ENCODE measurements around the gene AATK. TPM values are rescaled to one million over a fixed set of nuclear protein-coding genes. Genes with fewer than 3 reads are reported as not detected.
"Not testable (repeated sequence)": the region's sequence is repeated elsewhere in the genome, so short reads cannot be mapped to it uniquely, and the experiment has no call there.

The AATK gene
- total and polyA plus RNA-seq, 4 experiments from 2014 or later: 0.09 to 2.1 (median 0.77) TPM

DNA sequence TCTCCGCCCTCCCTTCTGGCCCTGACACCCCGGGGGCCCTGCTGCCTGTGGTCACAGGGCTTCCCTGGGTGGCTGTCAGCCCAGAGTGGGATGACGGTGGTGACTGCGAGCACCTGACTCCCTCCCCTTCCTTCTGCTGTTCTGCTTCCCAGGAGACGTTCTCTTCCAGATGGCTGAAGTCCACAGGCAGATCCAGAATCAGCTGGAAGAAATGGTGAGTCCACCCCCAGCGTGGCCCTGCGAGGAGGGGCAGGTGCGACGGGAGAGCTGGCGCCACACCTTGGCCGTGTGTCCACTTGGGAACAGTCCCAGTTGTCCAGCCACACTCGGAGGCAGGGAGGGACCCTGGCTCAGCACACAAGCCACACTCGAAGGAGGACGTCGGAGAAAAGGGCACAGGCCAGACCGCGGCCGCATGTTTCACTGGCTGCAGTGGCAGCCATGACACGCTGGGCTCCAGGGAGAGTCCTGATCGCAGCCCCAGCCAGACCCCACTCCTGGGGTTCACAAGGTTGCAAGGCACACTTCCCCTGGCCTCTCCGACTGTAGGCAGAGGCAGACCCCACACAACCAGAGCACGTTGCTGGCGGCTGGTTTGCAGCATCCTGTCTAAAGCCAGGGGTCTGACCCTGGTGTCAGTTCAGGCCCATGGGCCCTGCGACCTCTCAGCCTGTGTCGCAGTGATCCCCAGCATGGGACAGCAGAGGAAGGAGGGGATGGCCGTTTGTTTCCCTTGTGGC, 81.2 kb downstream of the AATK start:
- ChIA-PET POLR2A (ENCODE audit: partially characterized antibody) (interaction anchor here (1.2 kb wide), 1 partner anchor 10 kb away, joined by 5 read pairs; no protein-coding TSS in a partner anchor), CTCF (ENCODE audit: partially characterized antibody) (no interaction called here)
- Histone ChIP-seq H3K27ac (ENCODE audit: low read depth, low read length) (no peak overlapping the region), H3K4me1 (ENCODE audit: insufficient read depth, low read length) (no peaks in the 10 kb centered on the region), H3K36me3 (ENCODE audit: insufficient read depth, low read length) (no peaks in the 10 kb centered on the region), H3K27me3 (ENCODE audit: insufficient read depth, low read length) (no peaks in the 10 kb centered on the region), H3K4me3 (ENCODE audit: low read length in 2 of 2) (no peak overlapping the region), H3K9me3 (ENCODE audit: control insufficient read depth in 1 of 2, low read length in 2 of 2) (no peaks in the 10 kb centered on the region)
- no peak for DNase-seq
- H3K27ac Mint-ChIP-seq: no peak overlapping the region
- H3K4me1 Mint-ChIP-seq: peaks cover 0 to 10% (median 6%) of the 10 kb centered on the region in 4 donors
- intact Hi-C loops (cut with micrococcal nuclease): no loop called here
- H3K4me3 Mint-ChIP-seq: no peak overlapping the region
- no peaks in the 10 kb centered on the region for H3K9me3 Mint-ChIP-seq
- H3K36me3 Mint-ChIP-seq: no peaks in the 10 kb centered on the region
- no peaks in the 10 kb centered on the region for H3K27me3 Mint-ChIP-seq

DNA sequence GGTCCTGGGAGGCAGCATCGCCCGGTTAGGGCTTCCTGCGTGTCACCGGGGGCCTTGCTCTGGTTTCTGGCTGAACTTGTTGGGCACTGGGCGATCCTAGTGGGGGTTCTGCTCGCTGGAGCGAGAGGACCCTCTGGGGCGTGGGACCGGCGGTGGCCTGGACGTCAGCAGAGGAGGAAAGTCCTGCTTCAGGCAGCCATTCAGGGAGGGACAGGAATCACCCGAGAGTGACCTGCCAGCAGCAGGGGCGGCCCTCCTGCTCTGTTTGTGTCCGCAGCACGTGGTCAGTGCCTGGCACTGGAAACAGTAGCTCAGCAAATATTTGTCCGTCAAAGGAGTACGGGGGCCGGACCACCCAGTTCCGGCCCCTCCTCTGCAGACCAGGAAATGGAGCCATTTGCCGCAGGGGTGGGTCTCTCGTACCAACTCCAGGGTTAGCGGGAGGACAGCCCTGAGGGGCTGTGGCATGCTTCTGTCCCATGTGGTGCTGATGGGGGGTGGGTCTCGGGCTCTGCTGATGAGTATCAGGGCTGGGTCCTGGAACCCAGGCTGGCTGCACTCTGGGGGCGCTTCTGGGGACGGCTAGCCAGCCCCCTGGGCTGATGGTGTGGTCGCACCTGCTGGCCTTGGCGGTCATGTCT, 82.8 kb downstream of the AATK start:
- intact Hi-C loops (cut with micrococcal nuclease): no loop called here
- H3K36me3 ChIP-seq (ENCODE audit: insufficient read depth, low read length): no peaks in the 10 kb centered on the region
- H3K27me3 Mint-ChIP-seq: no peaks in the 10 kb centered on the region
- H3K27ac ChIP-seq (ENCODE audit: low read depth, low read length): no peak overlapping the region
- no peaks in the 10 kb centered on the region for H3K27me3 ChIP-seq (ENCODE audit: insufficient read depth, low read length)
- H3K27ac Mint-ChIP-seq: no peak overlapping the region
- no peaks in the 10 kb centered on the region for H3K4me1 ChIP-seq (ENCODE audit: insufficient read depth, low read length)
- CTCF ChIA-PET (ENCODE audit: partially characterized antibody): no interaction called here
- DNase-seq: no peak
- H3K9me3 Mint-ChIP-seq: no peaks in the 10 kb centered on the region
- POLR2A ChIA-PET (ENCODE audit: partially characterized antibody): no interaction called here
- H3K4me1 Mint-ChIP-seq: peaks cover 0 to 10% (median 6%) of the 10 kb centered on the region in 4 donors
- H3K9me3 ChIP-seq (ENCODE audit: control insufficient read depth in 1 of 2, low read length in 2 of 2): no peaks in the 10 kb centered on the region
- no peak overlapping the region for H3K4me3 Mint-ChIP-seq
- no peaks in the 10 kb centered on the region for H3K36me3 Mint-ChIP-seq
- no peak overlapping the region for H3K4me3 ChIP-seq (ENCODE audit: low read length in 2 of 2)

DNA sequence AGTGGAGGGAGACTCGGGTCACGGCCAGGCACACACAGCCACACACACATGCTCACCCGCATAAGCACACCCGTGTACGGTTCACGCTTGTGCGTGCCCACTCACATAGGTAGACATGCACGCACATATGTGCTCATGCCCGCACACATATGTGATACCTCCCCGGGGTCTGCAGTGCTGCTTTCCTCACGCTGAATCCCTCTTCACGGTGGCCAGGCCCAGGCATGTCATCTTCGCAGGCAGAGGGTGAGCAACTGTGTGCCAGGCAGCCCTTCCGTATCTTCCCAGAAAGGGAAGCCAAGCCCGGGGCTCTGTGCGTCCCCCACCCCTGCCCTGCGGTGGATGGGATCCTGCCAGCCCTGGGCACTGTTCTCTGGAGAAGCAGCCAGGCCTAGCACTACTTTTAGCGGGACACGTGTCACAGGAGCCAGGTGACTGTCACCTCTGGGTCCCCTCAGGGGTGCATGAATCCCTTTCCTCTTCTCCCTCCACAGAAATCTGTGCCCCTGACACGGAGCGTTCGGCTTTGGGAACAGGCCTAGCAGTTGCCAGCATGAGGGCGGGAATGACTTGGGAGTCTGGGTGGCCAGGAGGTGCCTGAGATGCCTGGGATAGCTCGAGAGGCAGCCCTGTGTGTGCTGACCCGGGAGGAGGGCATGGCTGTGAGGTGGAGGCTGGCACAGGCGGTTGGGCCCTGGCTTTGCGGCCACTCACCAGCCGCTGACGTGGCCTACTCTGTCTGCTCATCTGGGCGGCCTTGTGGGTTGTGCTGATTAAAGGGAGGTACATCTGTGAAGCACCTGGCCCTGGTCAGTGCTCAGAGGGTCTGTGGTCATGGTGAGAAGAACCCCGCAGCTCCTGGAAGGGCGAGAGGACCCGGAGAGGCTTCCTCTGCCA, 83.6 kb downstream of the AATK start:
- H3K36me3 ChIP-seq (ENCODE audit: insufficient read depth, low read length): no peaks in the 10 kb centered on the region
- no peak for DNase-seq
- peaks cover 0 to 5% (median 3%) of the 10 kb centered on the region in 4 donors for H3K4me1 Mint-ChIP-seq
- CTCF ChIA-PET (ENCODE audit: partially characterized antibody): no interaction called here
- no peak overlapping the region for H3K27ac Mint-ChIP-seq
- POLR2A ChIA-PET (ENCODE audit: partially characterized antibody): no interaction called here
- no peaks in the 10 kb centered on the region for H3K36me3 Mint-ChIP-seq
- no peak overlapping the region for H3K27ac ChIP-seq (ENCODE audit: low read depth, low read length)
- intact Hi-C loops (cut with micrococcal nuclease): no loop called here
- H3K9me3 ChIP-seq (ENCODE audit: control insufficient read depth in 1 of 2, low read length in 2 of 2): no peaks in the 10 kb centered on the region
- no peak overlapping the region for H3K4me3 ChIP-seq (ENCODE audit: low read length in 2 of 2)
- no peaks in the 10 kb centered on the region for H3K9me3 Mint-ChIP-seq
- no peak overlapping the region for H3K4me3 Mint-ChIP-seq
- H3K27me3 ChIP-seq (ENCODE audit: insufficient read depth, low read length): no peaks in the 10 kb centered on the region
- no peaks in the 10 kb centered on the region for H3K4me1 ChIP-seq (ENCODE audit: insufficient read depth, low read length)
- H3K27me3 Mint-ChIP-seq: no peaks in the 10 kb centered on the region

DNA sequence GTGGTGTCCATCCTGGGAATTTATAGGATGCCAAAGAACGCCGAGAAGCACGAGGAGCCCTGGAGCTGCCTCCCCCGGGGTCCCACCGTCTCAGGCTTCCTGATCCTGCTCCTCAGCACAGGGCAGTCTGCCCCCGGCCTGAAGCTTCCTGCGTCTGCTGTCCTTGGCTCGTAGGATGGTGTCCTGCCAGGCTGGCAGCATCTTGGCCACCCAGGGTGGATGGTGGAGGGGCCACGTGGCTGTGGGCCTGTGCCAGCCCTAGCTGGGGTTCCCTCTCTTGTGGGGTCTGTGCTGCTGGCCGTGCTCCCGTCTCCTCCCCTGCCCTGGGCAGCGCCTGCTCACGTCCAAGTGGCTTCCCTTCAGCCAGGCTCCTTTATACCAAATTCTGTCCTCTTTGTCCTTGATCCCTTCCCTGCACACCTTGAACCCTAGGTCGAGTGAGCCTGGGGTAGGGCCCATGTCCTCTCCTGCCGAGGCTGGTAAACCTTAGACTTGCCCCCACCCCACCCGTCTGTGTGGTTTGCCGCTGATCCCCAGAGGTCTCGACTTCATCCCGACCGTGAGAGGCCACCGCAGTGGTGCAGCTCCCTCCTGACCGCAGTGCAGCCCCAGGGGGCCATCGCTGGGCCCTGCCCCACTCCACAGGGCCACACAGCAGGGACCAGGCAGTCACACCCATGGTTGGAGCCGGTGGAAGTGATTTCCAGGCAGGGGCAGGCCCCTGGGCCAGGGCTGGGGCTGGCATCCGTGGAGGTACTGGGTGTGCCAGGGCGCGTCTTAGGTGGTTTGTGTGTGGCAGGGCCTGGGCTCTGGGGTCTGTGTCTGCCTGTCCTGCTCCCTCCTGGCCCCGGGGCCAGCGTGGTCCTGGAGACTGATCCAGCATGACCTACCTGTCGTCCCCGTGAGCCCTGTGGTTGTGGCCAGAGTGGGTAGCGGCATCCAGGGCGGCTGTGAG, 84.5 kb downstream of the AATK start:
- Histone ChIP-seq H3K27ac (ENCODE audit: low read depth, low read length) (no peak overlapping the region), H3K4me3 (ENCODE audit: low read length in 2 of 2) (no peak overlapping the region), H3K27me3 (ENCODE audit: insufficient read depth, low read length) (no peaks in the 10 kb centered on the region), H3K4me1 (ENCODE audit: insufficient read depth, low read length) (no peaks in the 10 kb centered on the region), H3K9me3 (ENCODE audit: control insufficient read depth in 1 of 2, low read length in 2 of 2) (no peaks in the 10 kb centered on the region), H3K36me3 (ENCODE audit: insufficient read depth, low read length) (no peaks in the 10 kb centered on the region)
- no peak overlapping the region for H3K4me3 Mint-ChIP-seq
- ChIA-PET POLR2A (ENCODE audit: partially characterized antibody) (no interaction called here), CTCF (ENCODE audit: partially characterized antibody) (no interaction called here)
- intact Hi-C loops (cut with micrococcal nuclease): no loop called here
- H3K4me1 Mint-ChIP-seq: no peaks in the 10 kb centered on the region
- no peaks in the 10 kb centered on the region for H3K9me3 Mint-ChIP-seq
- DNase-seq: no peak
- no peaks in the 10 kb centered on the region for H3K27me3 Mint-ChIP-seq
- H3K27ac Mint-ChIP-seq: no peak overlapping the region
- no peaks in the 10 kb centered on the region for H3K36me3 Mint-ChIP-seq

DNA sequence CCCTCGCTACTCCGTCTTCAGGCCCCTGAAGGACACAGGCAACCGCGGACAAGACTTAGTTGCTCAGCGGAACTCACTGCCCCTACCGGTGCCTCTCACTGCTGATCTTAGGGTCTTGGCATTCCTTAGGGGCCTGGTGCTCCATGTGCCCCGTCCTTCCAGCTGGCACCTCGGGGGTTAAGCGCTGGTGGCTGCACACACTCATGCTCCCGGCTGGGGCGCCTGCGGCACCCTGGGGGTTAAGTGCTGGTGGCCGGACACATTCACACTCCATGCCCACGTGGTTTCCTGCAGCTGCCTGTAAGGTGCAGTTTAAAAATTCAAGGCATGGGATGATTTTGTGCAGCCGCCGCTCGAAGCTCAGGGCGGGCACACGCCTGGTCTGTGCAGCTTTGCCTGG, 86.0 kb downstream of the AATK start:
- ChIA-PET POLR2A (ENCODE audit: partially characterized antibody) (no interaction called here), CTCF (ENCODE audit: partially characterized antibody) (no interaction called here)
- H3K9me3 ChIP-seq (ENCODE audit: control insufficient read depth in 1 of 2, low read length in 2 of 2): no peaks in the 10 kb centered on the region
- DNase-seq: no peak
- no peak overlapping the region for H3K4me3 ChIP-seq (ENCODE audit: low read length in 2 of 2)
- H3K27ac Mint-ChIP-seq: no peak overlapping the region
- intact Hi-C loops (cut with micrococcal nuclease): no loop called here
- no peaks in the 10 kb centered on the region for H3K36me3 Mint-ChIP-seq
- H3K36me3 ChIP-seq (ENCODE audit: insufficient read depth, low read length): no peaks in the 10 kb centered on the region
- no peaks in the 10 kb centered on the region for H3K9me3 Mint-ChIP-seq
- H3K27me3 ChIP-seq (ENCODE audit: insufficient read depth, low read length): no peaks in the 10 kb centered on the region
- H3K4me3 Mint-ChIP-seq: no peak overlapping the region
- H3K27me3 Mint-ChIP-seq: no peaks in the 10 kb centered on the region
- no peaks in the 10 kb centered on the region for H3K4me1 Mint-ChIP-seq
- no peak overlapping the region for H3K27ac ChIP-seq (ENCODE audit: low read depth, low read length)
- H3K4me1 ChIP-seq (ENCODE audit: insufficient read depth, low read length): no peaks in the 10 kb centered on the region

DNA sequence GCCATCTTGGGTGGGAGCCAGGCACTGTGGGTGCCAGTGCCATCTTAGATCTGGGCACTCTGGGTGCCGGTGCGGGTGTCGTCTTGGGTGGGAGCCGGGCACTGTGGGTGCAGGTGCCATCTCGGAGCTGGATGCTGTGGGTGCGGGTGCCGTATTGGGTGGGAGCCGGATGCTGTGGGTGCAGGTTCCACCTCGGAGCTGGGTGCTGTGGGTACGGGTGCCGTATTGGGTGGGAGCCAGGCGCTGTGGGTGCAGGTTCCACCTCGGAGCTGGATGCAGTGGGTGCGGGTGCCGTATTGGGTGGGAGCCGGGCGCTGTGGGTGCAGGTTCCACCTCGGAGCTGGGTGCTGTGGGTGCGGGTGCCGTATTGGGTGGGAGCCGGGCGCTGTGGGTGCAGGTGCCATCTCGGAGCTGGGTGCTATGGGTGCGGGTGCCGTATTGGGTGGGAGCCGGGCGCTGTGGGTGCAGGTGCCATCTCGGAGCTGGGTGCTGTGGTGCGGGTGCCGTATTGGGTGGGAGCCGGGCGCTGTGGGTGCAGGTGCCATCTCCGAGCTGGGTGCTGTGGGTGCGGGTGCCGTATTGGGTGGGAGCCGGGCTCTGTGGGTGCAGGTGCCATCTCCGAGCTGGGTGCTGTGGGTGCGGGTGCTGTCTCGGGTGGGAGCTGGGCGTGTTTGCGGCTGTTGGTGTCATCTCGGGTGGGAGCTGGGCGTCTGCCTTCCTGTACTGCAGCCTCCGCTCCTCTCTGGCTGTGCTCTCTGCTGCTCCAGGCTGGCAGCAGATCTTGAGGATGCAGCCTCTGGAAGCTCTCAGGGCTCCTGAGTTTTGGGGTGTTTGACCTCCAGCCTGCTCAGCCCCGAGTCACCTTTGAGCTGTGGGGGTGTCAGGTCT, 87.8 kb downstream of the AATK start:
- H3K27me3 ChIP-seq (ENCODE audit: insufficient read depth, low read length); H3K36me3 Mint-ChIP-seq; H3K4me1 Mint-ChIP-seq; H3K4me1 ChIP-seq (ENCODE audit: insufficient read depth, low read length); H3K36me3 ChIP-seq (ENCODE audit: insufficient read depth, low read length); DNase-seq; H3K4me3 ChIP-seq (ENCODE audit: low read length in 2 of 2); H3K27ac Mint-ChIP-seq; H3K4me3 Mint-ChIP-seq; H3K9me3 Mint-ChIP-seq; intact Hi-C loops (cut with micrococcal nuclease); H3K9me3 ChIP-seq (ENCODE audit: control insufficient read depth in 1 of 2, low read length in 2 of 2); H3K27ac ChIP-seq (ENCODE audit: low read depth, low read length); H3K27me3 Mint-ChIP-seq: not testable (repeated sequence)
- CTCF ChIA-PET (ENCODE audit: partially characterized antibody): interaction anchor here (1.5 kb wide), 1 partner anchor 23 kb away, joined by 3 read pairs; no protein-coding TSS in a partner anchor
- POLR2A ChIA-PET (ENCODE audit: partially characterized antibody): interaction anchor here (1.5 kb wide), 1 partner anchor 17 kb away, joined by 4 read pairs; no protein-coding TSS in a partner anchor
